Epidermal melanocyte (primary cell): Measurements from ENCODE around the gene OLFM4.
"Not testable (repeated sequence)": the region's sequence is repeated elsewhere in the genome, so short reads cannot be mapped to it uniquely, and the experiment has no call there.

ENCODE experiments used
- DNase-seq: peaks from one replicate; pipeline ENCODE4 v3.0.0; 2011; ENCODE audit warnings: low spot score; ENCODE audit not compliant: insufficient read length

The OLFM4 gene

GRCh38 chr13:53028637-53029203 lies at the start of gene OLFM4:
Gene OLFM4 (plus strand): TSS chr13:53028813. CDS start chr13:53028837, 24 bp downstream.
- DNase-seq = no peak

- DNase-seq = no peak
Observed at GRCh38 chr13:52978989-52979388, 49.6 kb upstream of the OLFM4 start.

- no peak for DNase-seq
Observed at GRCh38 chr13:52980695-52981094, 47.9 kb upstream of the OLFM4 start.

- no peak for DNase-seq
Observed at GRCh38 chr13:52983836-52984235, 44.8 kb upstream of the OLFM4 start.

GRCh38 chr13:52984881-52985363 lies 43.7 kb upstream of the OLFM4 start:
- no peak for DNase-seq

- DNase-seq = no peak
Observed at GRCh38 chr13:52991344-52992020, 37.1 kb upstream of the OLFM4 start.

- DNase-seq = no peak
Observed at GRCh38 chr13:52992110-52992509, 36.5 kb upstream of the OLFM4 start.

- DNase-seq = no peak
Observed at GRCh38 chr13:52994051-52994450, 34.6 kb upstream of the OLFM4 start.

- DNase-seq = no peak
Observed at GRCh38 chr13:52994865-52995264, 33.7 kb upstream of the OLFM4 start.

GRCh38 chr13:52995946-52996345 lies 32.7 kb upstream of the OLFM4 start:
- DNase-seq = no peak

- DNase-seq = no peak
Observed at GRCh38 chr13:52997951-52998876, 30.4 kb upstream of the OLFM4 start.

- DNase-seq = no peak
Observed at GRCh38 chr13:52999093-52999696, 29.4 kb upstream of the OLFM4 start.

- DNase-seq = no peak
Observed at GRCh38 chr13:53001444-53002225, 27.0 kb upstream of the OLFM4 start.

- no peak for DNase-seq
Observed at GRCh38 chr13:53004573-53004972, 24.0 kb upstream of the OLFM4 start.

GRCh38 chr13:53005626-53006025 lies 23.0 kb upstream of the OLFM4 start:
- no peak for DNase-seq

- DNase-seq = no peak
Observed at GRCh38 chr13:53007872-53008271, 20.7 kb upstream of the OLFM4 start.

GRCh38 chr13:53010374-53011105 lies 18.1 kb upstream of the OLFM4 start:
- no peak for DNase-seq

- no peak for DNase-seq
Observed at GRCh38 chr13:53012707-53013106, 15.9 kb upstream of the OLFM4 start.

- DNase-seq = no peak
Observed at GRCh38 chr13:53013113-53013512, 15.5 kb upstream of the OLFM4 start.

GRCh38 chr13:53014018-53014417 lies 14.6 kb upstream of the OLFM4 start:
- DNase-seq = not testable (repeated sequence)
